Measurements from ENCODE around the gene CLEC19A.

DNA sequence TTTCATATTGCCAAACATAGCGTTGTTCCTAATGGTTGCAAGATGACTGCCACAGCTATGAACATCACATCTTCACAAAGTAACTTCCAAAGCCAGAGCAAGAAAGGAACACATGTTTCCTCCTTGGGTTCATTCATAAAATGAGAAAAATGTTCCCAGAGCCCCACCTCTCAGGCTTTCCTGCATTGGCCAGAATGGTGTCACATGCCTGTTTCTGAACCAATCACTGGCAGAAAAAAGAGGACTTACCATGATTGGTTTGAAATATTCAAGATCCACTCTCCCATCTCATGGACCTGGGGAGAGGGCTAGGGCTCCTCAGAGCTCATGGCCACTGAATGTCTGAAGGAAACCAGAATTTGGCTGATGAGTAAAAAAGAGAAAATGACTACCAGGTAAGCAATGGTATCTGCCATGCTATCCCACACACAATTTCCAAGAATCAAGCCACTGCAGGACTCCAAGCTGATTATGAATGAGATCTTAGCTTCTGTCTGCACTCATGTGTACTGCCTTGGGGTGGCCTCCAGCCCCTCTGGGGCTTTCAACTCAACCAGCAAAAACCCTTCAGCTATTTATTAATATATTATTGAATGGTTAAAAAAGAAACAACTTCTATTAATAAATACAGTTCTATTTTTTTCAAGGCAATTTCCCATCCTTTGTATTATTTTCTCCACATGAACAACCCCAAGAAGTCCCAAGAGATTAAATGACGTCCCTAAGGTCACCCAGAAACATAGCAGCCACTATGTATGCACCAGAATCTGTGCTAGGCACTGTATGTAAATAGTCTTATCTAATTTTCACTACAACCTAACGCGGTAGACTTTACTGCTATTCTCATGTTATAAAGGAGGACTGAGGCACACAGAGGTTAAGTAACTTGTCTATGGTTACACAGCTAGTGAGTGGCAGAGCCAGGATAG lies 70.8 kb downstream of the CLEC19A start:
- TF ChIP-seq TAF1 (IDR thresholded peaks at IDR 0.05; ENCODE audit: borderline replicate concordance, insufficient read depth, low read length) = no peak
- TF ChIP-seq FOXP2 (optimal IDR thresholded peaks at IDR 0.05; ENCODE audit: borderline replicate concordance, extremely low read depth, extremely low read length, insufficient read depth) = no peak
- TF ChIP-seq POLR2AphosphoS5 (IDR thresholded peaks at IDR 0.05; ENCODE audit: low read depth, low read length) = no peak
- no peak for TF ChIP-seq SIN3A (IDR thresholded peaks at IDR 0.05; ENCODE audit: borderline replicate concordance, insufficient read depth, low read length)
- TF ChIP-seq, protein P1, sequence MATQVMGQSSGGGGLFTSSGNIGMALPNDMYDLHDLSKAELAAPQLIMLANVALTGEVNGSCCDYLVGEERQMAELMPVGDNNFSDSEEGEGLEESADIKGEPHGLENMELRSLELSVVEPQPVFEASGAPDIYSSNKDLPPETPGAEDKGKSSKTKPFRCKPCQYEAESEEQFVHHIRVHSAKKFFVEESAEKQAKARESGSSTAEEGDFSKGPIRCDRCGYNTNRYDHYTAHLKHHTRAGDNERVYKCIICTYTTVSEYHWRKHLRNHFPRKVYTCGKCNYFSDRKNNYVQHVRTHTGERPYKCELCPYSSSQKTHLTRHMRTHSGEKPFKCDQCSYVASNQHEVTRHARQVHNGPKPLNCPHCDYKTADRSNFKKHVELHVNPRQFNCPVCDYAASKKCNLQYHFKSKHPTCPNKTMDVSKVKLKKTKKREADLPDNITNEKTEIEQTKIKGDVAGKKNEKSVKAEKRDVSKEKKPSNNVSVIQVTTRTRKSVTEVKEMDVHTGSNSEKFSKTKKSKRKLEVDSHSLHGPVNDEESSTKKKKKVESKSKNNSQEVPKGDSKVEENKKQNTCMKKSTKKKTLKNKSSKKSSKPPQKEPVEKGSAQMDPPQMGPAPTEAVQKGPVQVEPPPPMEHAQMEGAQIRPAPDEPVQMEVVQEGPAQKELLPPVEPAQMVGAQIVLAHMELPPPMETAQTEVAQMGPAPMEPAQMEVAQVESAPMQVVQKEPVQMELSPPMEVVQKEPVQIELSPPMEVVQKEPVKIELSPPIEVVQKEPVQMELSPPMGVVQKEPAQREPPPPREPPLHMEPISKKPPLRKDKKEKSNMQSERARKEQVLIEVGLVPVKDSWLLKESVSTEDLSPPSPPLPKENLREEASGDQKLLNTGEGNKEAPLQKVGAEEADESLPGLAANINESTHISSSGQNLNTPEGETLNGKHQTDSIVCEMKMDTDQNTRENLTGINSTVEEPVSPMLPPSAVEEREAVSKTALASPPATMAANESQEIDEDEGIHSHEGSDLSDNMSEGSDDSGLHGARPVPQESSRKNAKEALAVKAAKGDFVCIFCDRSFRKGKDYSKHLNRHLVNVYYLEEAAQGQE (IDR thresholded peaks at IDR 0.05; ENCODE audit: insufficient read depth in 1 of 2, low read depth in 2 of 2, low read length in 2 of 2) = no peak
